GM12878 (cell line): Measurements from ENCODE around the gene OLFML2A. TPM values are rescaled to one million over a fixed set of nuclear protein-coding genes. Genes with fewer than 3 reads are reported as not detected.

Source experiments
- ATAC-seq: fragments of 200-7000 bp; cut with Tn5 transposase; 3 replicates; pipeline ENCODE4 v1.9.1; 2020; ENCODE audit warnings: mild to moderate bottlenecking, moderate library complexity
- BruUV-seq: library from RNA; stranded (reverse); fragments of 400-500 nt; replicated peaks from 2 replicates; lab custom pipeline; 2021; lab: Mats Ljungman, UMichigan
- CTCF ChIA-PET: fragments of 300-600 bp; sonication (Branson Sonifier 250); formaldehyde crosslinking; extraction: SDS; loops from one replicate; lab custom pipeline; 2021; ENCODE audit warnings: inconsistent platforms; lab: Yijun Ruan, JAX
- POLR2A ChIA-PET: fragments of 350-600 bp; formaldehyde crosslinking; extraction: SDS; loops from one replicate; lab custom pipeline; 2021; ENCODE audit warnings: inconsistent platforms; lab: Charles Lee
- RAD21 ChIA-PET: fragments of 300-600 bp; sonication (Branson Sonifier 250); formaldehyde crosslinking; loops from one replicate; lab custom pipeline; 2023; ENCODE audit warnings: antibody characterized with exemption; ENCODE audit not compliant: unreplicated experiment; lab: Charles Lee
- SMC1A ChIA-PET: fragments of 300-600 bp; sonication (Branson Sonifier 250); formaldehyde crosslinking; loops from one replicate; lab custom pipeline; 2023; ENCODE audit not compliant: unreplicated experiment, uncharacterized antibody; lab: Charles Lee
- DNase-seq: peaks from one replicate; pipeline ENCODE4 v3.0.0-alpha.2; 2011; ENCODE audit warnings: low read depth, low spot score
- FAIRE-seq: peaks from 3 replicates; lab custom pipeline; 2011; peaks lifted over from hg19 to GRCh38; lab: Jason Lieb, UNC
- H2AFZ ChIP-seq: 2 replicates; pipeline ENCODE4 v1.6.0; 2011; ENCODE audit warnings: low read depth, low read length, control low read depth; ENCODE audit not compliant: control insufficient read depth
- H3K27ac ChIP-seq: 2 replicates; pipeline ENCODE4 v1.5.1; 2011; ENCODE audit warnings: control low read depth; ENCODE audit not compliant: control insufficient read depth, insufficient read depth
- H3K27me3 ChIP-seq, 2 experiments: replicated peaks in 1 of 2; 2 replicates each; pipeline versions ENCODE4 v1.6.0 to v1.6.1; 2011; ENCODE audit warnings: low read length in 1 of 2; ENCODE audit not compliant: control insufficient read depth in 2 of 2, insufficient read depth in 2 of 2
- H3K36me3 ChIP-seq, 2 experiments: 2 replicates each; pipeline ENCODE4 v1.5.1; 2011; ENCODE audit warnings: low read length in 1 of 2; ENCODE audit not compliant: control insufficient read depth in 2 of 2, insufficient read depth in 2 of 2
- H3K4me1 ChIP-seq: 2 replicates; pipeline ENCODE4 v1.6.1; 2011; ENCODE audit warnings: mild to moderate bottlenecking, low read length, moderate library complexity, mixed read lengths; ENCODE audit not compliant: control insufficient read depth, insufficient read depth
- H3K4me2 ChIP-seq: 2 replicates; pipeline ENCODE4 v1.6.0; 2011; ENCODE audit warnings: control low read depth; ENCODE audit not compliant: control insufficient read depth, insufficient read depth
- H3K4me3 ChIP-seq: fragments of 200-600 bp; sonication (generic); 2 replicates; pipeline ENCODE4 v1.5.1; 2016
- H3K79me2 ChIP-seq: 2 replicates; pipeline ENCODE4 v1.6.0; 2011; ENCODE audit warnings: low read length; ENCODE audit not compliant: control insufficient read depth, insufficient read depth
- H3K9ac ChIP-seq: 2 replicates; pipeline ENCODE4 v1.8.0; 2011; ENCODE audit warnings: low read length, control low read depth, mixed read lengths; ENCODE audit not compliant: control insufficient read depth, insufficient read depth
- H3K9me3 ChIP-seq: replicated peaks from 3 replicates; pipeline ENCODE4 v1.5.1; 2011; ENCODE audit warnings: mild to moderate bottlenecking, low read length; ENCODE audit not compliant: control insufficient read depth, insufficient read depth
- H4K20me1 ChIP-seq: 2 replicates; pipeline ENCODE4 v1.6.0; 2011; ENCODE audit not compliant: control insufficient read depth, insufficient read depth
- BCL11A ChIP-seq: IDR thresholded peaks from 2 replicates; pipeline ENCODE4 v1.6.1; 2011; ENCODE audit warnings: low read depth, low read length
- CEBPB ChIP-seq, 2 experiments: fragments of 150-350 bp in 1 of 2; IDR thresholded peaks; 2 replicates each; pipeline ENCODE4 v1.6.1; 2012 to 2014; ENCODE audit warnings: low read depth in 2 of 2, low read length in 2 of 2, borderline replicate concordance in 1 of 2, inconsistent platforms in 1 of 2
- HDGF ChIP-seq: fragments of 450-650 bp; IDR thresholded peaks from 2 replicates; pipeline ENCODE4 v1.6.1; 2016; ENCODE audit warnings: antibody characterized with exemption
- MTA2 ChIP-seq: fragments of 450-650 bp; IDR thresholded peaks from 2 replicates; pipeline ENCODE4 v1.6.1; 2016; ENCODE audit warnings: low read depth, mild to moderate bottlenecking, moderate library complexity
- NFYB ChIP-seq: IDR thresholded peaks from 2 replicates; pipeline ENCODE4 v1.6.1; 2011; ENCODE audit warnings: low read depth, mild to moderate bottlenecking, low read length, improper control_type of control experiment, moderate library complexity; ENCODE audit not compliant: insufficient read depth
- RCOR1 ChIP-seq: conservative IDR thresholded peaks from 2 replicates; pipeline ENCODE4 v1.6.1; 2012; ENCODE audit warnings: low read depth, low read length, improper control_type of control experiment
- RUNX3 ChIP-seq: IDR thresholded peaks from 2 replicates; pipeline ENCODE4 v1.6.1; 2012; ENCODE audit warnings: low read length, inconsistent platforms
- SMC3 ChIP-seq: IDR thresholded peaks from 2 replicates; pipeline ENCODE4 v1.6.1; 2011; ENCODE audit warnings: low read length, improper control_type of control experiment, borderline replicate concordance
- SRF ChIP-seq, 2 experiments: IDR thresholded peaks; 2 replicates each; pipeline ENCODE4 v1.6.1; 2011; ENCODE audit warnings: low read depth in 2 of 2, low read length in 2 of 2, mild to moderate bottlenecking in 1 of 2, moderate library complexity in 1 of 2
- SUPT20H ChIP-seq: IDR thresholded peaks from 2 replicates; pipeline ENCODE4 v1.6.1; 2011; ENCODE audit warnings: low read depth, mild to moderate bottlenecking, low read length, moderate library complexity, borderline replicate concordance; ENCODE audit not compliant: control insufficient read depth
- ZNF24 ChIP-seq: fragments of 450-650 bp; IDR thresholded peaks from 2 replicates; pipeline ENCODE4 v1.6.1; 2017; ENCODE audit warnings: antibody characterized with exemption, mild to moderate bottlenecking
- WGBS: methylation state at CpG from one replicate; pipeline ENCODE4 v1.1.6; 2016; ENCODE audit warnings: low lambda C conversion rate; ENCODE audit not compliant: insufficient replicate concordance, insufficient coverage; ENCODE audit errors: missing lambda C conversion rate; 5-methylcytosine and 5-hydroxymethylcytosine counted together
- in situ Hi-C: fragments of 300-500 bp; cut with MboI; formaldehyde crosslinking; loops from 9 replicates; pipeline ENCODE4 v1.14.3; 2018; ENCODE audit warnings: mixed read lengths
- intact Hi-C: fragments of 100-400 bp; cut with micrococcal nuclease; formaldehyde crosslinking; loops from one replicate; pipeline ENCODE4 v1.14.2; 2022; ENCODE audit not compliant: unreplicated experiment
- polyA plus RNA-seq, 11 experiments: library from polyadenylated mRNA; depleted of rRNA in 4 of 11; unstranded in 6 of 11; stranded (reverse) in 5 of 11; fragments of >200 nt; fragmentation: Nextera tagmentation in 4 of 11; fragmentation: Illumina TruSeq in 1 of 11; extraction: Ambion mirVana in 4 of 11; extraction: Trizol in 1 of 11; gene quantifications; 1 replicate in 1 of 11; 2 replicates in 10 of 11; pipeline versions ENCODE4 v1.2.1 to v1.2.3, GENCODE V29; 2011 to 2016; ENCODE audit warnings: inconsistent platforms in 2 of 11, missing spikeins in 2 of 11, low read depth in 1 of 11
- total RNA-seq, 4 experiments: library from RNA; depleted of rRNA in 3 of 4; stranded (reverse); fragments of >200 nt in 3 of 4; fragmentation: Illumina TruSeq in 1 of 4; extraction: Trizol in 1 of 4; gene quantifications; 2 replicates each; pipeline versions ENCODE4 v1.2.1 to v1.2.3, GENCODE V29; 2013 to 2021
- TF ChIP-seq, protein P1 (sequence below): IDR thresholded peaks from 2 replicates; pipeline ENCODE4 v1.6.1; 2012; ENCODE audit warnings: low read depth, low read length, improper control_type of control experiment
- TF ChIP-seq, protein P2 (sequence below): fragments of 450-650 bp; IDR thresholded peaks from 2 replicates; pipeline ENCODE4 v1.6.1; 2016; ENCODE audit warnings: mild to moderate bottlenecking, moderate library complexity, borderline replicate concordance
- TF ChIP-seq, protein P3 (sequence below): fragments of 450-650 bp; IDR thresholded peaks from 2 replicates; pipeline ENCODE4 v1.6.1; 2017; ENCODE audit warnings: mild to moderate bottlenecking, low read depth, inconsistent platforms; ENCODE audit not compliant: poor library complexity, severe bottlenecking
- TF ChIP-seq, protein P4 (sequence below): fragments of 150-350 bp; IDR thresholded peaks from 2 replicates; pipeline ENCODE4 v1.6.1; 2014; ENCODE audit warnings: mild to moderate bottlenecking, low read depth, low read length

The OLFML2A gene
- total and polyA plus RNA-seq, 10 of the 15 experiments (the other 5 are each of a cell fraction or from before 2014, with no cell fraction given) = 0.02 to 0.13 (median 0.10) TPM; not detected in 4

DNA sequence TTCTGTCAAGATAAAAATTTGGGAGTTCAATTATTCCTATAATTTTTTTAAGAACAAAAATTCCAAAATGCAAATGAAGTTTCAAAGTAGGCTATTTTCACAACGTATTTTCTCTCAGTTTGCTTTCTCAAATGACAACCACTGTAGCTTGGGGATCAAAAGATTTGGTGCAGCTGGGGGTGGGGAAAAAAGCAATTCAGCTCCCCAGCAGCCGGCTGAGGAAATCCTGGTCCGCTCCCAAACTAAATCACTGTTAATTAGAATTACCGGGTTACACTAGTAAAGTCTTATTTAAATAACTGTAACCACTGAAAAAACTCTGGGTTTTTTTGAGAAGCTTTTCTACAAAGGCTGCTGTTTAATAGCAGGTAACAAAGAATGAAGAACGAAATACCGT, 11.5 kb upstream of the OLFML2A start (continued):
- TF ChIP-seq, protein P1, sequence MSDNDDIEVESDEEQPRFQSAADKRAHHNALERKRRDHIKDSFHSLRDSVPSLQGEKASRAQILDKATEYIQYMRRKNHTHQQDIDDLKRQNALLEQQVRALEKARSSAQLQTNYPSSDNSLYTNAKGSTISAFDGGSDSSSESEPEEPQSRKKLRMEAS = no peak
- TF ChIP-seq SUPT20H (no peak), SRF (IDR thresholded peaks at IDR 0.05; ENCODE audit: low read depth in 2 of 2, low read length in 2 of 2) (no peak), RCOR1 (no peak), HDGF (no peak), NFYB (no peak)

DNA sequence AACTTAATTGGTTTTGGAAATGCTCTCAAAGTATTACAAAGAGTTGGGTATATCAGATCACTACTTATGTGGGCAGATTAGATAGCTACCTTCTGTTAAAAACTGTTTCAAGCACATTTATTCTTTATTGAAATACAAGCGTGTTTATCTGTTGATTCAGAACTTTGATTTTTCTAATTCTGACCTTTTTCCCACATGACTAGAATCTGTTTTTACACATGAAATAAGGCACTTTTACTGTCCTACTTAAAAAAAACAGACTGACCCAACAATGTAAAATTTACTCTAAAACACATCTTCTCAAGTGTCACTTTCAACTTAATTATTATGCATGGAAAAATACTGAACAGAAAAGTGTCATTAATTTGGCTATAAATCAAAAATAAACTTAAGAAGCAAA, 10.6 kb upstream of the OLFML2A start:
- no peak overlapping the region for H3K4me2 ChIP-seq
- ChIA-PET CTCF (interaction anchor here (0.5 to 13.9 kb wide), 21 partner anchors 8 to 504 kb away, joined by 3 to 201 read pairs (median 5); partner anchors contain the start of gene WDR38), SMC1A (interaction anchor here (0.9 to 7.7 kb wide), 19 partner anchors 14 to 214 kb away, joined by 3 to 105 read pairs (median 7); no protein-coding TSS in a partner anchor), RAD21 (interaction anchor here (0.8 to 5.8 kb wide), 8 partner anchors 54 to 377 kb away, joined by 3 to 86 read pairs (median 8); partner anchors contain the start of genes SCAI and WDR38), POLR2A (interaction anchor here (1.3 kb wide), 2 partner anchors 41 to 376 kb away, joined by 3 read pairs; no protein-coding TSS in a partner anchor)
- FAIRE-seq = peak; percentile 76
- H2AFZ ChIP-seq = no peak overlapping the region
- no peak overlapping the region for H3K27ac ChIP-seq
- intact Hi-C loops (loop anchor here (5.0 kb wide), 1 partner anchor 349 kb away; the partner anchor contains the start of gene PSMB7), in situ Hi-C loops (no loop called here)
- ATAC-seq = no peak
- peaks cover 9% of the 10 kb centered on the region for H3K4me1 ChIP-seq
- H3K79me2 ChIP-seq = peaks cover 66% of the 10 kb centered on the region
- no peaks in the 10 kb centered on the region for H3K36me3 ChIP-seq
- DNase-seq = no peak
- H3K9ac ChIP-seq = no peak overlapping the region
- WGBS = 94% methylated on average over 1 of the region's 1 CpG
- no peaks in the 10 kb centered on the region for H4K20me1 ChIP-seq
- no peaks in the 10 kb centered on the region for H3K9me3 ChIP-seq
- no peak overlapping the region; the same call in 1 of the 2 replicates for H3K4me3 ChIP-seq
- no TSS peak for BruUV-seq
- no peaks in the 10 kb centered on the region for H3K27me3 ChIP-seq
- no peak for TF ChIP-seq SMC3
- TF ChIP-seq, protein P2, sequence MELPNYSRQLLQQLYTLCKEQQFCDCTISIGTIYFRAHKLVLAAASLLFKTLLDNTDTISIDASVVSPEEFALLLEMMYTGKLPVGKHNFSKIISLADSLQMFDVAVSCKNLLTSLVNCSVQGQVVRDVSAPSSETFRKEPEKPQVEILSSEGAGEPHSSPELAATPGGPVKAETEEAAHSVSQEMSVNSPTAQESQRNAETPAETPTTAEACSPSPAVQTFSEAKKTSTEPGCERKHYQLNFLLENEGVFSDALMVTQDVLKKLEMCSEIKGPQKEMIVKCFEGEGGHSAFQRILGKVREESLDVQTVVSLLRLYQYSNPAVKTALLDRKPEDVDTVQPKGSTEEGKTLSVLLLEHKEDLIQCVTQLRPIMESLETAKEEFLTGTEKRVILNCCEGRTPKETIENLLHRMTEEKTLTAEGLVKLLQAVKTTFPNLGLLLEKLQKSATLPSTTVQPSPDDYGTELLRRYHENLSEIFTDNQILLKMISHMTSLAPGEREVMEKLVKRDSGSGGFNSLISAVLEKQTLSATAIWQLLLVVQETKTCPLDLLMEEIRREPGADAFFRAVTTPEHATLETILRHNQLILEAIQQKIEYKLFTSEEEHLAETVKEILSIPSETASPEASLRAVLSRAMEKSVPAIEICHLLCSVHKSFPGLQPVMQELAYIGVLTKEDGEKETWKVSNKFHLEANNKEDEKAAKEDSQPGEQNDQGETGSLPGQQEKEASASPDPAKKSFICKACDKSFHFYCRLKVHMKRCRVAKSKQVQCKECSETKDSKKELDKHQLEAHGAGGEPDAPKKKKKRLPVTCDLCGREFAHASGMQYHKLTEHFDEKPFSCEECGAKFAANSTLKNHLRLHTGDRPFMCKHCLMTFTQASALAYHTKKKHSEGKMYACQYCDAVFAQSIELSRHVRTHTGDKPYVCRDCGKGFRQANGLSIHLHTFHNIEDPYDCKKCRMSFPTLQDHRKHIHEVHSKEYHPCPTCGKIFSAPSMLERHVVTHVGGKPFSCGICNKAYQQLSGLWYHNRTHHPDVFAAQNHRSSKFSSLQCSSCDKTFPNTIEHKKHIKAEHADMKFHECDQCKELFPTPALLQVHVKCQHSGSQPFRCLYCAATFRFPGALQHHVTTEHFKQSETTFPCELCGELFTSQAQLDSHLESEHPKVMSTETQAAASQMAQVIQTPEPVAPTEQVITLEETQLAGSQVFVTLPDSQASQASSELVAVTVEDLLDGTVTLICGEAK = no peak
- TF ChIP-seq MTA2 = no peak
- TF ChIP-seq, protein P3, sequence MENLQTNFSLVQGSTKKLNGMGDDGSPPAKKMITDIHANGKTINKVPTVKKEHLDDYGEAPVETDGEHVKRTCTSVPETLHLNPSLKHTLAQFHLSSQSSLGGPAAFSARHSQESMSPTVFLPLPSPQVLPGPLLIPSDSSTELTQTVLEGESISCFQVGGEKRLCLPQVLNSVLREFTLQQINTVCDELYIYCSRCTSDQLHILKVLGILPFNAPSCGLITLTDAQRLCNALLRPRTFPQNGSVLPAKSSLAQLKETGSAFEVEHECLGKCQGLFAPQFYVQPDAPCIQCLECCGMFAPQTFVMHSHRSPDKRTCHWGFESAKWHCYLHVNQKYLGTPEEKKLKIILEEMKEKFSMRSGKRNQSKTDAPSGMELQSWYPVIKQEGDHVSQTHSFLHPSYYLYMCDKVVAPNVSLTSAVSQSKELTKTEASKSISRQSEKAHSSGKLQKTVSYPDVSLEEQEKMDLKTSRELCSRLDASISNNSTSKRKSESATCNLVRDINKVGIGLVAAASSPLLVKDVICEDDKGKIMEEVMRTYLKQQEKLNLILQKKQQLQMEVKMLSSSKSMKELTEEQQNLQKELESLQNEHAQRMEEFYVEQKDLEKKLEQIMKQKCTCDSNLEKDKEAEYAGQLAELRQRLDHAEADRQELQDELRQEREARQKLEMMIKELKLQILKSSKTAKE = no peak
- TF ChIP-seq ZNF24 = no peak
- TF ChIP-seq CEBPB (IDR thresholded peaks at IDR 0.05; ENCODE audit: borderline replicate concordance in 1 of 2, low read depth in 2 of 2, low read length in 2 of 2) = no peak
- TF ChIP-seq RUNX3 = no peak
- TF ChIP-seq BCL11A = no peak
- TF ChIP-seq, protein P4, sequence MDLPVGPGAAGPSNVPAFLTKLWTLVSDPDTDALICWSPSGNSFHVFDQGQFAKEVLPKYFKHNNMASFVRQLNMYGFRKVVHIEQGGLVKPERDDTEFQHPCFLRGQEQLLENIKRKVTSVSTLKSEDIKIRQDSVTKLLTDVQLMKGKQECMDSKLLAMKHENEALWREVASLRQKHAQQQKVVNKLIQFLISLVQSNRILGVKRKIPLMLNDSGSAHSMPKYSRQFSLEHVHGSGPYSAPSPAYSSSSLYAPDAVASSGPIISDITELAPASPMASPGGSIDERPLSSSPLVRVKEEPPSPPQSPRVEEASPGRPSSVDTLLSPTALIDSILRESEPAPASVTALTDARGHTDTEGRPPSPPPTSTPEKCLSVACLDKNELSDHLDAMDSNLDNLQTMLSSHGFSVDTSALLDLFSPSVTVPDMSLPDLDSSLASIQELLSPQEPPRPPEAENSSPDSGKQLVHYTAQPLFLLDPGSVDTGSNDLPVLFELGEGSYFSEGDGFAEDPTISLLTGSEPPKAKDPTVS = no peak
